ENCODE results near the gene MACROD2.

The MACROD2 gene

GRCh38 chr20:15942130-15942529 is 1946.8 kb downstream of the MACROD2 start:
- TF ChIP-seq CTCF (IDR thresholded peaks at IDR 0.05; ENCODE audit: extremely low read depth, missing control alignments) = no peak
- DNase-seq (ENCODE audit: low spot score) = no peak

GRCh38 chr20:15945289-15945688 is 1950.0 kb downstream of the MACROD2 start:
- TF ChIP-seq CTCF (IDR thresholded peaks at IDR 0.05; ENCODE audit: extremely low read depth, missing control alignments) = no peak

GRCh38 chr20:15949391-15949790 is 1954.1 kb downstream of the MACROD2 start:
- no peak for TF ChIP-seq CTCF (IDR thresholded peaks at IDR 0.05; ENCODE audit: extremely low read depth, missing control alignments)
- DNase-seq (ENCODE audit: low spot score) = no peak

More at GRCh38 chr20:15945289-15945688, 1950.0 kb downstream of the MACROD2 start:
- DNase-seq (ENCODE audit: low spot score) = no peak

GRCh38 chr20:15951658-15952057 is 1956.3 kb downstream of the MACROD2 start:
- no peak for DNase-seq (ENCODE audit: low spot score)
- no peak for TF ChIP-seq CTCF (IDR thresholded peaks at IDR 0.05; ENCODE audit: extremely low read depth, missing control alignments)

GRCh38 chr20:15958142-15958541 is 1962.8 kb downstream of the MACROD2 start:
- DNase-seq (ENCODE audit: low spot score) = no peak
- no peak for TF ChIP-seq CTCF (IDR thresholded peaks at IDR 0.05; ENCODE audit: extremely low read depth, missing control alignments)

- no peak for TF ChIP-seq CTCF (IDR thresholded peaks at IDR 0.05; ENCODE audit: extremely low read depth, missing control alignments)
- DNase-seq (ENCODE audit: low spot score) = no peak
Measured at GRCh38 chr20:15965165-15965564, 1969.8 kb downstream of the MACROD2 start.

- TF ChIP-seq CTCF (IDR thresholded peaks at IDR 0.05; ENCODE audit: extremely low read depth, missing control alignments) = no peak
- DNase-seq (ENCODE audit: low spot score) = no peak
Measured at GRCh38 chr20:15967334-15967733, 1972.0 kb downstream of the MACROD2 start.
